Stimulated activated CD4-positive, alpha-beta T cell treated with anti-CD3 and anti-CD28 coated beads, Interleukin-1b, Interleukin-23, amount 100 ng/mL, for 4 hours (primary cell): Measurements from ENCODE around the gene ZMYND19.
"Not testable (repeated sequence)": the region's sequence is repeated elsewhere in the genome, so short reads cannot be mapped to it uniquely, and the experiment has no call there.

ENCODE experiments used
- DNase-seq, 2 donors: peaks; one replicate each; pipeline ENCODE4 v3.0.0-alpha.2; 2020; ENCODE audit warnings: low read depth in 2 of 2

ZMYND19 gene

GRCh38 chr9:137589441-137590122 is 730 bp downstream of the ZMYND19 start:
- no peak for DNase-seq

- no peak for DNase-seq
Measured at GRCh38 chr9:137588891-137589290, 1.4 kb downstream of the ZMYND19 start.

DNA sequence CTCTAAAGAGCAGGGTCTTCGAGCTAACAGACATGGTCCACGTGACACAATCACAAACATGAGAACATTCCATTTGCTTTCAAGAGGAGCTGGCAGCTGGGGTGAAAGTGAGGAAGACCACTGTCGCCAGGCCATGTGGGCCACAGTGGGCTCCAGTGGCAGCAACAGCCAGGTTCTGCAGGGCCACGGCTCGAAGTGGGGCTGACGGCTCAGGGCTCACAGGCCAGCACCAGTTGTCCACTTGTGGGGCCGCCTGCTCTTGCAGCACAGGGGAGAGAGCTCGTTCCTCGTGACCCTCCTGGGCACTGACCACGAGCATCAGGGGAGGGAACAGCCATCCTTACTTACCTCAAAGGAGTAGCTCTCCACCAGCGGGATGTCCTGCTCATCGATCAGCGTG is 2.0 kb downstream of the ZMYND19 start:
- DNase-seq, result no peak

- DNase-seq, result no peak
Measured at GRCh38 chr9:137586854-137587253, 3.5 kb downstream of the ZMYND19 start.

DNA sequence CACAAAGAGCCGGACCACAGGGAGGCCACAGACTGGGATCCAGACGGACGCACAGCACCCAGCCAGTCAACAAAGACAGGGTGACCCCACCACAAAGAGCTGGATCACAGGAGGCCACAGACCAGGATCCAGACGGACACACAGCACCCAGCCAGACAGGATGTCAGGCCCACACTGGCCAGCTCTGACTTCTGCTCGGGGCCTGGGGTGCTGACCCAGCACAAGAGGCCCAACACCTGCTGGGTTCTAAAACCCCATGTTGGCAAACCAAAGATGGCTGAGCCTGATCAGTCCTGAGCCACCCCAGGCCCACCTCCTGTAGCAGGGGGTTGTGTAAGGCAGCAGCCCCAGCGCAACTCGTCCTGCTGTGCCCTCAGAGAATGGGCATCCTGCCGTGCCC is 6.4 kb downstream of the ZMYND19 start:
- DNase-seq, result no peak

DNA sequence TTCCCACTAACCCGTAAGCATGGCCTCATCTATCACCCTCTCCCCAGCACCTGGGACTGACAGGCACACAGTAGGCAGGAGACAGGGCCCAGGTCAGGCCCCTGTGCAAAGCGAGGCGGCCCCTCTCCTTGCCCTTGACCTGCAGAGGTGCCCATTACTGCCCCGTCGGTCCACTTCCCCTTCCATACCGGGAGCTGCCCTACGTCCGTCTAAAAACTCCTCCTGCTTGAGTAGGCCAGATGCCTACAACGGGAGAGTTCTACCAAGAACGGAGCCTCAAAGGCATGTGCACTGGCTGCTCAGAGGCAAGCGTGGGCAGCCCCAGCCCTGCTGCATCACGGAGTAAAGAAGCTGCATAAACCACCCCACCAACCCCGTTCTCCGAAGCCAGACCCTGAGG is 7.0 kb downstream of the ZMYND19 start:
- no peak for DNase-seq

- DNase-seq, result no peak
Measured at GRCh38 chr9:137582286-137582860, 7.9 kb downstream of the ZMYND19 start.

DNA sequence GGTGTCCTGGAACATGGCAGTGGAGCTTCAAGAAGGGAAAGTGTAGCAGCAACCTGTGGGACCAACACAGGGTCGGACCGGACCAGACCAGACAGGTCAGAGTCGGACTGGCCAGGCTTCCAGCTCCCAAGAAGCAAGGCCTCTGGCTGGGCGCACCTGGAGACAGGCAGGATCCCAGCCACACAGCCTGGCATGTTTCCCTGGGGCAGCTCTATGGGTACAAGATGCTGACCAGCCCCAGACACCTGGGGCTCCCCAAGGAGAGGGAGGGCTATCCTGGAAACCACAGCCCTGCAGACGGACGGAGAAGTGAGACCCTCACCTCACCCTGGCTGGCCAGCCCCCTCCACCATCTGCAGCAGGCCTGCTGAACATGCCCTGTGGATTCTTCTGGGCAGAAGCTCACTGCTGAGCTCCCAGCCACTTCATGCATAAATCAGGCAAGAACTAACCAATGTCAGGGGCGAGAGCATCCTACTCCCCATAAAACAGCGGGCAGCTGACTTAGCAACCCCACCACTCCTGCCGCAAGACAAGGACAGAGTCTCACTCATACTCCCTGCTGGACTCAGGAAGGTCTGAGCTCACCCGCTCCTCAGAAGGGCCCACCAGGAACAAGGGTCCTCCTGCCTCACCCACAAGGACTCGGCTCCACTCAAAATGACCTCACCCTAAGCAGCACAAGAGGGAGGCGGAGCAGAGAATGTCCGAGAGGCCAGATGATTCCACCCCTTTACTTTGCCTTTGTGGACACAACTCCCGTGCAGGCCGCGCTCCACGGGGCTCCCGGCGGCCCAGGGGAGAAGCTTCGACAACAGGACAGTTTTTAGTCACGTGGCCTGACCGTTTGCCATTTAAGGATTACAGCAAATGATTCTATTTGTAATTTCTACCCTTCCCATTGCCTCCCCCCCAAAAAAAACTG is 8.7 kb downstream of the ZMYND19 start:
- no peak for DNase-seq

GRCh38 chr9:137580954-137581322 is 9.4 kb downstream of the ZMYND19 start:
- no peak for DNase-seq

DNA sequence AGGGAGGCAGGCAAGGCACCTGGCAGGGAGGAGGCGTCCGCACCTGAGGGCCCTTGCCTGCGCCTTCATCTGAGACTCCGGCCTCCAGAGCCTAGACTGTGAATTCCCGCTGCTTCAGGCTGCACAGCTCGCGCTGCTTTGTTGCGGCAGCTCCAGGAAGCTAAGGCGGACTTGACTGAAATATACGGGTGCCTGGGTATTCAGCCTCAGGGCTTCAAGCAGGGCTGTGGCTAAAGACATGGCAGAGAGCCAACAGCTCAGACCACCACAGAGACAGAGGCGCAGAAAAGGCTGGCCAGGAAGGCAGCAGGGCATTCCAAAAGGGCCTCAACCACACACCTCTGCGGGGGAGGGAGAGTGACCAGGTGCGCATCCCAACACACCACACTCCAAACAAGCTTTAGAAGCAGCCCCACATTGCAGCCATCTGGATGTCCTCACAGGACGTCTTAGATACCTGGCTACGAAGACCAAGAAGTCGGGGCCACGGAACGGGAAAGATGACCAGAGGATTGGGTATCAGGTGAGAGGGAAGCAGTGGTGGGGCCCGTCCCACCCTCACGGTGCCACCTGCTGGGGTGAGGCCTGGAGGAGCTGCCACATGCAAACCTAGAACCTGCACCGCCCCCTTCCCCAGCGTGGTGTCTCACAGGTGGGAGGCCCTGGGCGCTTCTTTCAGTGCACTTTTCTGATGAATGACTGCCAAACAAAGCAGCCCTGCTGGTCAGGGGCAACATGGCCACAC is 9.9 kb downstream of the ZMYND19 start:
- DNase-seq, result no peak

- DNase-seq, result no peak
Measured at GRCh38 chr9:137579259-137579604, 11.1 kb downstream of the ZMYND19 start.

DNA sequence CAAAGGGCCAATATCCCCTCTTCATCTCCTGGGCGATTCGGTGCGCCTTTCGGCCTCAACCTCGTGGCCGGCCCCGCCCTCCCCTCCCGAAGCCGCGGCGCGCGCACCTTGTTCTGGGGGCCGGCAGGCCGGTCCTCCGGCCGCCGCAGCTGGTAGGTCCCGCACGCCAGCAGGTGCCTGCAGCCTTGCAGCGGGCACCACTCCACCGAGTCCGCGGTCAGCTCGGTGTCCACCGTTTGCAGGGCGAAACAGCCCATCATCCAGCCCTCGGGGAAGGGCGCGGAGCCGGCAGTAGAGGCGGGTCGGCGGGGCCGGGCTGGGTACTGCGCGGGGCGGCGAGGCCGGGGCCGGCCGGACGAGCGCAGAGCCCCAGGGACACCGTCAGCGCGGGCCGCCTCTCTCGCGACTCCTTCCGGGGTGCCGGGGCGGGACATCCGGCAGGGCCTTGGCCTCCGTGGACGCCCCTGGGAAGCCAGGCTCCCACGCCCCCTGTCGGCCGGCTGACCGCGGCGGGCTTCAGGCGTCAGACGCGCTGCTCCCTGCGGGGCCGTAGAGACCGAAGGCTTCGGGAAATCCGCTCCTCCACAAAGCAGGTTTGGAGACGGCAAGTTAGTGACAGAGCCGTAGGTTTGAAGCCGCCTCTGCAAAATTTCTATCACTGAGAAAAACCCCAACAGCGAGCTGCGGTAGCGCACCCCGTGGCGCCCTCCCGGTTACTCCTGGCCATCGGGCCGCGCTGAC is 11.6 kb downstream of the ZMYND19 start, which contains the start of gene DPH7:
Gene DPH7 (minus strand): TSS at position 408 of the 741 bp plus-strand sequence. CDS start 148 bp downstream, at position 260.
- DNase-seq, result peak; percentile 89 to 98

- no peak for DNase-seq
Measured at GRCh38 chr9:137575716-137576411, 14.4 kb downstream of the ZMYND19 start.

DNA sequence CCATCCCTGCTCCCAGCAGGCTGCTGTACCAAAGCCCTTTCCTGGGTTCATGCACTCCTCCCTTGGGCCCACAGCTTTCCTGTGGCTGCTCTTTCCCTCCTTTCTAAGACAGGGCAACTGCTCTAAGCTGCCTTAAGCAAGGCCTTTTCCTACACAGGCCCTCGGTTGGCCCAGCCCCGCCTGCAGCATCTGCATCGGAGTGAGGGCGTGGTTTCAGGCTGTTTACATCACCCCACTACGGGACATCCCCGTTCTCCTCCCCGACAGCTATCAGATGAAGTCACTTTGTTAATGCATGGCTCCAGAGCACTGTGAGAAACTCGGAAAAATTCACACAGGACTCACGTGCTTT is 15.0 kb downstream of the ZMYND19 start:
- no peak for DNase-seq

DNA sequence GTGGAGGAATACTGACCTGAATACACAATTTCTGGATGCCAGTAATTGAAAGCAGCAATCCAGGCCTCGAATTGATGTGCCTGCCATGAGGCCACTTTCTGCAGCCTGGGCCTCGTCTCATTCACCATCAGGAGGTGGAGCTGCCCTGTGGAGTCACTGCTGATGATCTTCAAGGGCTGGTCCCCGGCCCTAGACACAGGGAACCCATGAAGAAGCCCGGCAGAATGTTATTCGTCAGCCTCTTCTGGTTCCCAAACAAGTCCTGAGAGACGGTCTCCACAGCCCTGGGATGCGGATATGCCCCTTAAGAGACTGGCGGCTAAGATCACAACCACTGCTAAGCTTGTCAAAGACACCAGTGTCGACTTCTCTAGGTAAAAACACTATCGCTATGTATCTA is 16.1 kb downstream of the ZMYND19 start:
- DNase-seq, result no peak

- DNase-seq, result no peak
Measured at GRCh38 chr9:137570566-137570965, 19.7 kb downstream of the ZMYND19 start.

GRCh38 chr9:137569609-137570203 is 20.6 kb downstream of the ZMYND19 start:
- DNase-seq, result no peak

DNA sequence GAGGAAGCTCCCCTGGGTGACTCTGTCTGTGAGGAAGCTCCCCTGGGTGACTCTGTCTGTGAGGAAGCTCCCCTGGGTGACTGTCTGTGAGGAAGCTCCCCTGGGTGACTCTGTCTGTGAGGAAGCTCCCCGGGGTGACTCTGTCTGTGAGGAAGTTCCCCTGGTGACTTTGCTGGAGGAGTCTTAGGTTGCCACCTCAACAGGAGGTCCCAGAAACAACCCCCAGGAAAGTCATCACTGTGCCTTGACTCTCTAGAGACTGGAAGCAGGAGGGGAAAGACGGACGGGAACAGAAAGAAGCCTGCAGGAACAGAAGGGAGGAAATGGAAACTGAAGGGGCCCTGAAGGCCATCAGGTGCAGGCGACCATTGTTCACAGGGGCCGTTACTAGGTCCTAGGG is 21.9 kb downstream of the ZMYND19 start:
- not testable (repeated sequence) for DNase-seq

DNA sequence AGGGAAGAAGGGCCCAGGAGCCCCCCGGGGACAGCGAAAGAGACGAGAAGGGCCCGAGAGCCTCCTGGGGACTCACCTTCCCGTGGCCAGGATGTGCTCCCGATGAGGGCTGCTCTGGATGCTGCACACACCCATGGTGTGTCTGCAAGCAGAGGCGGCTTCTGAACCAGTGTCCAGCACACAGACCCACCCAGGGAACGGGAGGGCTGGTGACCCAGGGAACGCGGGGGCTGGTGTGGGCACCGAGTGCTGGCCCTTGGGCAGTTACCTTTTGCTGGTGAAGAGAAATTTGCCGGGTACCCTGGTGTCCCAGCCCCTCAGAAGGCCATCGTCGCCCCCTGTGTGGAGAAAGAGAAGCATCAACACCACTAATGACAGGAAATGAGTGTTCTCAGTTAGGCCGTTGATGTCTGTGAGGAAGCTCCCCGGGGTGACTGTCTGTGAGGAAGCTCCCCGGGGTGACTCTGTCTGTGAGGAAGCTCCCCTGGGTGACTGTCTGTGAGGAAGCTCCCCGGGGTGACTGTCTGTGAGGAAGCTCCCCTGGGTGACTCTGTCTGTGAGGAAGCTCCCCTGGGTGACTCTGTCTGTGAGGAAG is 25.4 kb downstream of the ZMYND19 start:
- no peak for DNase-seq

DNA sequence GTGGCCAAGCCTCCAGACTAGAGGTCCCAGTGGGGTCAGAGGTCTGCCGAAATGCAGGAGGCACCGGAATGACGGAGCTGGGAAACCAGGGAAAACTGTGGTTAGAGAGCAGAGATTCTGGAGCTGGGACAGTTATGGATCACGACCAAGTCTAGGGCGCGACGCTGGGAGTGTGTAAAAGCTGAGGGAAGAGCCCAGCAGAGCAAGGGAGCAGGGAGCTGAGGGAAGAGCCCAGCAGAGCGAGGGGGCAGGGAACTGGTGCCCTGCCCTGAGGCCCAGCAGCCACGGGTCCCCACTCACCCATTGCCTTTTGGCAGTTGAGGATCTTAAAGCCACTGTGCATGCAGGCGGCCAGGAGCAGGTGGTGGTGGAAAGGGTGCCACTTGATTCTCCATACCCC is 26.2 kb downstream of the ZMYND19 start:
- no peak for DNase-seq
